Hematopoietic multipotent progenitor cell treated with erythropoietin and hydrocortisone succinate and interleukin-3 and kit ligand, for 15 days (in vitro differentiated cells): ENCODE measurements around the gene SGMS2.
"Not testable (repeated sequence)": the region's sequence is repeated elsewhere in the genome, so short reads cannot be mapped to it uniquely, and the experiment has no call there.

Experiments used
- DNase-seq: peaks from one replicate; pipeline ENCODE4 v3.0.0-alpha.2; 2015; ENCODE audit warnings: low spot score

The SGMS2 gene

DNA sequence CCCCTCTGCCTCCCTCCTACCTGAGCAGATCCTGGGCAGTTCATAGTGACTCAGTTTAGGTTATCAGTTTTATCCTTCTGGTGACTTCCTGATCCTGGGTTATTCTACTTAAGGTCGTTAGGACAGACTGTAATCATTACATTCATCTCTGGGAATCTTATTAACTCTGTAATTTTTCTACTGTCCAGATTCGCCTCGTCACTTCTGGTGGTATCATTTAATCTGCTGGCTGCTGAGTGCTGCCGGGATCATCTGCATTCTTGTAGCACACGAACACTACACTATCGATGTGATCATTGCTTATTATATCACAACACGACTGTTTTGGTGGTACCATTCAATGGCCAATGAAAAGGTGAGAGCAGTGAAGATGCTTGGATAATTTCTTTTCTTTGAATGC, 83.6 kb downstream of the SGMS2 start:
- no peak for DNase-seq

DNA sequence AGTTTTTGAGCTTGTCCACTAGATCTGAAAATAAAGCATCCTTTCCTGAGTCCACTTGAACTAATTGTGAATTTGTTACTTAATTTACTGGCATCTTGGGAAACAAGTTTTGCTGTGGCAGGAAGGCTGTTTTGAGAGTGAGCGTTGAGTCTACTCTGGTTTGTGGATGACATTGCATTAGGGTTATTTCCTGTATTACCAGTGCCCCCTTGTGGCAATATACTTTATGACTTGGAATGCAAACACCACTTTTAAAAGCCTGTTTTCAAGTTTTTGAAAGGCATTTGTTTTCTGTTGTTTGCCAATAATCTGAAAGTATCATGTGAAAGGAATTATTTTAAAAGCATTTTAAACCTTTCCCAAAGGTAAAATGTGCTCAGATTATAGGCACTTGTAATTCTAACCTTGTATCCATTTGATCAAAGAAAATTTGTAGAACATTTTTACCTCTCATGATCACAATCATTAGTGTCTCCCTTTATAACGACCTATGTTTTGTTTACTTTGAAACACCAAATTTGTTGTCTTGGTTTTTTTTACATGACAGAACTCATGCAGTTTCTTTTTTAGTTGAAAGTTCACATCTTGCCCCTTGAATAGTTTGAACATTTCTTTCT, 88.7 kb downstream of the SGMS2 start:
- peak; percentile 47 for DNase-seq

DNA sequence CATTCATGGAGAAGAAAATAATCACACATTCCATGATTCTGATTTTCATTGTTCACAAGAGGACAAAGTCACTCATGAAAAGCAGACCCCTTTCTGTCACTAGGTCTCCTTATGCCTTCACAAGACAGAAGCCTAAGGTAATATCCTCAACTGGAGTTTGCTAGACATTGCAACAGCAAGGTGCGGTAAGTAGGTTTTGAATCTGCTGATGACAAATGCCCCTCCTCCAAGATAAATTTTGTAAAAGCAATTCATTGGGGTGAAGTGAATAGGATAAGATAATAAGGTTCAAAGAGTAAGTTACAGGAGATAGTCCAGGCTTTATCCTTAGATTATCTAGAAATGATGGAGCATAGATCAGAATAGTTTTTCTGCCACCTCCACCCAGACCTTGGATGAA, 90.5 kb downstream of the SGMS2 start:
- DNase-seq, result no peak

DNA sequence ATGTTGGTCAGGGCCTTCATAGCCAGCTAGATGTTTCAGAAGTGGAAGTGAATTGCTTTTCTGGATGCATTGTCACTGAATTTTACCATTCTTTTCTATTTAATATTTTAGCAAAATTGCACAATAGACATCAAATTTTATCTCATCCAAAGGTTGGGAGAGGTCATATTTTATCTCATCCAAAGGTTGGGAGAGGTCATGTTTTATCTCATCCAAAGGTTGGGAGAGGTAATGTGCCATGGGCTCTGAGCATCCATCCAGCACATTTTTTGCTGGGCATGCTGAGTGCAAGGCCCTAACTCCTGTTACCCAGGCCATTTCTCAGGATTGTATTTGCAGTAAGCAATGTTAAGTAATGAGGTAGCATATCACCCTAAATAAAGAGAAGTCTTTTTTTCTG, 91.9 kb downstream of the SGMS2 start:
- no peak for DNase-seq

DNA sequence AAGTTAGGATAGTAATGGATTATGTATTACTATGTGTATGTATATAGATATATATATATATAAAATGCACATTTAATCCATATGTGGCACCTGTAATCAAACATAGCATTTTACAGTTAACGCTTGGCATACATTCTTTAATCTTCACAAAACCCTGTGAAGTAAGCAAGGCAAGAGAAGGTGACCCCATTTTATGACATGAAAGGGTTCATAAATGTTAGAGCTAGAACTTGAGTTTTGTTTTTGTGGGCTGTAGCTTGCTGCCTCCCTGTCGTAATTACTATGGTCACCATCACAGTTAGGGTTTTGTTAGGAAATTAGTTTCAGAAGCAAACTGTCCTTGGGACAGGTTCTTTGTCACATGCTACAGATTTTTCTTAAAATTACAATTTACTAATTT, 92.8 kb downstream of the SGMS2 start:
- no peak for DNase-seq

DNA sequence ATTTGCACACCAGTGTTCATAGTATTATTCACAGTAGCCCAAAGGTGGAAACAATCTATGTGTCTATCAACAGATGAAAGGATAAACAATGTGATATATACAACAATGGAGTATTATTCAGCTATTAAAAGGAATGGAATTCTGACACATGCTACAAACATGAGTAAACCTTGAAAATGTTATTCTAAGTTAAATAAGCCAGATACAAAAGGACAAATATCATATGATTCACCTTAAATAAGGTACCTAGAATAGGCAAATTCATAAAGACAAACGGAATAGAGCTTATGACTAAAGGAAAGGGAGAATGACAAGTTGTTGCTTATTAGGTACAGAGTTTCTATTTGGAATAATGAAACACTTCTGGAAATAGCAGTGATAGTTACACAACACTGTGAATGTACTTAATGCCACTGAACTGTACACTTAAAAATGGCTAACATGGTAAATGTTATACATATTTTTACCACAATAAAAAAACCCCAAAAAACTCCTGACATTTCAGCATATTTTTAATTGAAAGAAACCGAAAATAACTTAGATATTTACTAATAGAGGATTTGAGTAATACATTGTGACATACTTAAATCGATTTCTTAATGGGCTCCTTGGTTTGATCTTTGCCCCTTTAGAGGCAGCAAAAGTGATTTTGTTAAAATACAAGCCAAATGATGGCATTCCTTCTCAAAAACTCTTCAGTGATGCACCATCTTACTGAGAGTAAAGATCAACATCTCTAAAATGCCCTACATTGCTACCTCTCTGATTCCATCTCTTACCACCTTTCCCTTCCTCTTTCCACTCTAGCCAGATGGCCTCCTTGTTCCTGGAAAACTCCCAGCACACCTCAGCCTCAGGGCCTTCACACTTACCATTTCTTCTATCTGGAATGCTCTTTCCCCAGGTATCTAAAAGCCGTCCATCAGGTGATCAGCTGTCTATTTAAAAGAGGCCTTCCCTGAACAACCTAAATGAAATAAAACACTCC, 98.0 kb downstream of the SGMS2 start:
- no peak for DNase-seq

DNA sequence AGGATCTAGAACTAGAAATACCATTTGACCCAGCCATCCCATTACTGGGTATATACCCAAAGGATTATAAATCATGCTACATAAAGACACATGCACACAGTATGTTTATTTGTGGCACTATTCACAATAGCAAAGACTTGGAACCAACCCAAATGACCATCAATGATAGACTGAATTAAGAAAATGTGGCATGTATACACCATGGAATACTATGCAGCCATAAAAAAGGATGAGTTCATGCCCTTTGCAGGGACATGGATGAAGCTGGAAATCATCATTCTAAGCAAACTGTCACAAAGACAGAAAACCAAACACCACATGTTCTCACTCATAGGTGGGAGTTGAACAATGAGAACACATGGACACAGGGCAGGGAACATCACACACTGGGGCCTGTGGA, 101.0 kb downstream of the SGMS2 start:
- DNase-seq, result not testable (repeated sequence)

DNA sequence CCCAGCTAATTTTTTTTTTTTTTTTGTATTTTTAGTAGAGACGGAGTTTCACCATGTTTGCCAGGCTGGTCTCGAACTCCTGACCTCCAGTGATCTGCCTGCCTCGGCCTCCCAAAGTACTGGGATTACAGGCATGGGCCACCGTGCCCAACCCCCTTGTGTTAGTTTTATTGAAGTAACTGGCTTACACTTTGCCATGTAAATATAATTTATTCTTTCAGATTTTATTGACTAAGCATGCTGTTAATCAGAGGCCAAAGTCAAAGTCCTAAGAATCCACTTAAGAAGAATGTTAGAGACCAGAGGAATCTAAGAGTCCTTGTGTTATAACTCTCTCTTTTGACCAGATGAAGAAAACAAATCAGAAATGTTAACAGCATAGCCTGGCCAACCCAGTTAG, 102.1 kb downstream of the SGMS2 start:
- not testable (repeated sequence) for DNase-seq

DNA sequence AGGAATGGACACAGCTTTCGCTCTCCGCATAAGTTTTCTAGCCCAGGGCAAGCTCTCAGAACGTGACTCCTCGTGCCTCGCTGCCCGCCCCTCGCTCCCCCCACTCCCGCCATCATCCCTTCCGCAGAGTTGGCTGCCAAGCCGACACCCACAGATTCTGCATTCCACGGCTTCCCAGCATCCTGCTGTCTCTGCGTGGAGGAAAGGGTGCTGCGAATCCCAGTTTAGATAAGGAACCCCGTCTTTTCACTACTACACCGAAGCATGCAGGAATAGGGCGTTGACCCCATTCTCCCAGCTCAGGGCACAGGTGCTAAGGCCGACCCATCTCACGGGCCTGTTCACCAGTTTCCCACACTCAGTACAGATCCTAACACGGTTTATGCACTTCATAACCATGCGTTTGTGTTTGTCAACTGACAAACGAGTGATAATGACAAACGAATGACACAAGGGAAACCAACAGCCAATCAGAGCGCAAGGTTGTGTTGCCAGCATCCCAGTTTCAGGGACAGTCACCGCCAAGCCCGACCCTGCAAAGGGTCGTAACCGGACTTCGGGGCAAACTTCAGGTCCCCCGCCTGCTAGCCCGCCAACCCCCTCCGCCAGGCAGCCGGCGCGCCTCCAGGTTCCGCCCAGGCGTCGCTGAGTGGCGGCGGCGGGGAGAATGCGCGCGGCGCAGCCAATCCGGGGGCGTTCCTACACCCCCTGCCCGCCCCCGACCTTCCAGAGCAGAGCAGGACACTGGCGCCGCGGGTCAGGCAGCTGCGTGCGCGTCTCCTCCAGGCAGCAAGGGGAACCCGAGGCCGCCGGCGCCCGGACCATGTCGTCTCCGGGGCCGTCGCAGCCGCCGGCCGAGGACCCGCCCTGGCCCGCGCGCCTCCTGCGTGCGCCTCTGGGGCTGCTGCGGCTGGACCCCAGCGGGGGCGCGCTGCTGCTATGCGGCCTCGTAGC, 106.4 kb downstream of the SGMS2 start, which contains the start of gene CYP2U1:
Gene CYP2U1 (plus strand): TSS at position 729 of the 954 bp plus-strand sequence. CDS start 95 bp downstream, at position 824.
- DNase-seq, result no peak

DNA sequence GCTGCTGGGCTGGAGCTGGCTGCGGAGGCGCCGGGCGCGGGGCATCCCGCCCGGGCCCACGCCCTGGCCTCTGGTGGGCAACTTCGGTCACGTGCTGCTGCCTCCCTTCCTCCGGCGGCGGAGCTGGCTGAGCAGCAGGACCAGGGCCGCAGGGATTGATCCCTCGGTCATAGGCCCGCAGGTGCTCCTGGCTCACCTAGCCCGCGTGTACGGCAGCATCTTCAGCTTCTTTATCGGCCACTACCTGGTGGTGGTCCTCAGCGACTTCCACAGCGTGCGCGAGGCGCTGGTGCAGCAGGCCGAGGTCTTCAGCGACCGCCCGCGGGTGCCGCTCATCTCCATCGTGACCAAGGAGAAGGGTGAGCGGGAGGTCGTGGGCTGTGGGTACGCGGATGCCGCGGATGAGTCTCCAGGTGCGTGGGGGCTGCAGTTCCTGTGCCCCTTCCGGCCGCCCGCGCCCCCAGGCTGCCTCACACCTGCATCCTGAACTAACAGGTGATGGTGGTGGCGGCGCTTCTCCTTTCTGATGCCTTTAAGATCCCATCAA, 107.1 kb downstream of the SGMS2 start:
- DNase-seq, result no peak

DNA sequence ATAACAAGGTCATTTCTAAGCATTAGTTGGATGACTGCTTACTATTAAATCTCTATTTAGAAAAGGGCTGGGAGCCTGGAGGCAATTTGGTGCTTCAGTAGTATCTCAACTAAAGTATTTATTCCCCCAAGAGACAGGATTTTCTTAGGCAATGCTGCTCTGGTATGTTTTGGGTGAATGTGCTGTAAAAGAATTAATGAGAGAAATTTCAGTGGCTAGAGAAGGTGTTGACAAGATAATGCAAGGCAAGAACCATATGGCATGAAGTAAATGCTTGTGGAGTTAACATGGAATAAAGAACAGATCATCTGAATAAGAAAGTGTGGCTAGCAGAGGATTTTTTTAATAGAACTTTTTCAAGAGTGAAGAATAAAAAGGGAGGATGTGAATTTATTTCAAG, 110.5 kb downstream of the SGMS2 start:
- no peak for DNase-seq

DNA sequence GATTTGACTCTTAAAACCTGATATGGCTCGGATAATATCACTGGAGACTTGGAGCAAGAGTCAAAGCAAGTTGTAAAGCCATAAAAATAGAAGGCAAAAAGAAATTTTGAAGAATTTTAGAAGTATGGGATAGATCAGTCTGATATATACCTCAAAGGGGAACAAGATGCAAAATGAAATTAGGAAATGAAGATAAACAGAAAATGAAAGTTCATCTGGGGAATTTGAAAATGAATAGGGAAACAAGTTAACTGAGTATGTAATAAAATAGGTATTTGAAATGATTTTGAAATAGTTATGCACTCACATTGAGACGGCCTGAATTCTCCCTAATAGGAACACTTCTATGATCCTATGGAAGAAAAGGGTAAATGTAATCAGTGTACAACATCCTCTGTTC, 112.3 kb downstream of the SGMS2 start:
- DNase-seq, result no peak

DNA sequence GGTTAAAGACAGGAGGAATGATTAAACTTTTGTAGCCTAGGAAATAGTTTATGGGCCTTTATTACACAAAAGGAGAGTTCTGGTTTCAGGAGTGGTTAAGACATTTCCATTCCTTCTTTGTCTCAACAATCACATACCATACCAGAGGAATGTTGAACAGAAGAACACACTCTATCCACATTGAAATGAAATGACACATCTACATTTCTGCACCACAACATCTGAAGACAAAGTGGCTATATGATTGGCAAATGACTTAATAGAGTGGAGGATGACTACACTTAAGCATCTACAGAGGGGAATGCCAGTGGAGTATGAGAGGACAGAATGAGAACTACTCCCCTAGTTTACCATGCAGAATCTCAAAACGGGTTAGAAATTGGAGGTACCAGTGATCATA, 114.6 kb downstream of the SGMS2 start:
- no peak for DNase-seq

DNA sequence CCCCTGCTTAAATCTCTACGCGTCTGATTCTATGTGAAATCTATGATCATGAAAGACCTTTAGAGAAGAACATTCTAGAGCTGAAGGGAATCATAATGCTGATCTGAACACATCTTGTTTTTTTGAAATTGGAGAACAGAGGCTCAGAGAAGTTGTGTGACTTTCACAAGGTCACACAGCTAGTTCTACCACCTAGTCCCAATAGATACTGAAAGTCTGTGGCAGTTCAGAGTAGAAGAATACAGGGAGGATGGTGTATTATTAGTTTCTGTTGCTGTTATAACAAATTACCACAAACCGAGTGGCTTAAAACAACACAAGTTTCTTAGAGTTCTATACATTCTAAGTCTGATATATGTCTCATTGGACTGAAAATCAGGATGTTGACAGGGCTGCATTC, 121.1 kb downstream of the SGMS2 start:
- DNase-seq, result no peak

DNA sequence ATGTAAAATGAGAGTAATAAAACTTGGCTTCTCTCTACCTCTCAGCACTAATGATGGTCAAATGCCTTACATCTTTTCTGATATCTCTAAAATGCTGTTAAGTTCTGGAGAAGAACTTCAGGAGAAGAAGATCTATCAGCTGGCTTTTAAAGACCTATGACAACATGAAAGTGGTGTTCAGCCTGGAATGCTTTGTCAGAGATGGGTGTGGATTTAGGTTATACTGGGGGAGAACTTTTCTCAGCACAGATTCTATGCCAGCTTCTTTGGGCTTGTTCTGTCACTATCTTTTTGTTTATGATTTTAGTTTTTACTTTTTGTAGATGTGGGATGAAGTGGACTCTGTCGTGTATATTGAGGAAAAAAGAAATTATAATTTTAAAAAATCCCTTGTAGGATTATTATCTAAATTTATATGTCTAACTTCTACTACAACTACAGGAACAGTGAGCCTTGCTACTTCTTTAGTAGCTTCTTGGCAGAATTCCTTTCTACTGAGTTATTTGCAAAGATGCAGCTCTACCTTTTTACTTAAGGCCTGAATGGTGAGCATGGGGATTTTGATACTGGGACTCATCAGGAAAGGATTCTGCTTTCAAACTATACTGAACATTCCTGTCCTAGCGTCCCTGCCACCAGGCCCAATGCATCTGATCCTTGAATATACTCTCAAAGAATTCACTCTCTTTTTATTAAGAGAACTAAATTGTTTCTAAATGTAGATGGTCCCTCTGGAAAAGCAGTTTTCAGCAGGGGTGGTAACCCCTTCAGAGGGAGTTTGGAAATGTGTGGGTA, 126.2 kb downstream of the SGMS2 start:
- no peak for DNase-seq

DNA sequence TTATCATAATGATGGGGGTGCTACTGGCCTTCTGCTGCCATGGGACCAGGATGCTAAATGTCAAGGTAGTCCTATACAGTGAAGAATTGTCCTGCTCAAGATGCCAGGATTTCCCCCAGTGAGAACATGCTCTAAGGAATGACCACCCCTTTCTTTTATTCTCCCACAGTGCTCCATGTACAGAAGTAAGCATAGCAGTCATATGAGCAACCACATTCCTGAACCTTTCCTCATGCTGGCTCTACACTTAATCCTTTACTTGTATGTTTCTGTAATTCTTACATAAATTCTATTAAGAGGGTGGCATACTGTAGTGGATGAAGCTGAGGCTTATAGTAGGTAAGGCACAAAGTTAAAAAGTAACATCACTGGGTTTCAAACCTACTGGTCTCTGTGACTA, 126.8 kb downstream of the SGMS2 start:
- DNase-seq, result no peak

DNA sequence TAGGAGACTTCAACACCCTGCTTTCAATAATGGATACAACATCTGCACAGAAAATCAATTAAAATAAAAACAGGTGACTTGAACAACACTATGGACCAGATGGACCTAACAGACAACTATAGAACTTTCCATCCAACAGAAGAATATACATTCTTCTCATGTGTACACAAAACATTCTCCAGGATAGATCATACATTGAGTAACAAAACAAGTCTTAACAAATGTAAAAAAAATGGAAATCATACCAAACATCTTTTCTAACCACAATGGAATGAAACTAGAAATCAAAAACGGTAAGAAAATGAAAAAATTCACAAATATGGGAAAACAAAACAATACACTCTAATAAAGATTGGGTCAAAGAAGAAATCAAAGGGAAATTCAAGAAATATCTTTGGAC, 131.3 kb downstream of the SGMS2 start:
- DNase-seq, result no peak
